RWPE1 (cell line): ENCODE data around the gene ACBD7.

Experiments used
- CTCF ChIA-PET: fragments of 350-600 bp; sonication (Branson Sonifier 250); formaldehyde crosslinking; extraction: SDS; loops from one replicate; lab custom pipeline; 2021; lab: Yijun Ruan, JAX
- POLR2A ChIA-PET: fragments of 400-600 bp; formaldehyde crosslinking; extraction: SDS; loops from one replicate; lab custom pipeline; 2020; ENCODE audit warnings: antibody characterized with exemption; ENCODE audit not compliant: low non-redundant PET; lab: Yijun Ruan, JAX
- DNase-seq: peaks from one replicate; pipeline ENCODE4 v3.0.0; 2012; ENCODE audit warnings: low spot score
- H3K27ac ChIP-seq: fragments of 450-650 bp; 2 replicates; pipeline ENCODE4 v1.5.1; 2017
- TF ChIP-seq, protein P1 (sequence below): fragments of 450-650 bp; conservative IDR thresholded peaks from 2 replicates; pipeline ENCODE4 v1.5.1; 2017; ENCODE audit warnings: low read depth, mild to moderate bottlenecking

ACBD7 gene

DNA sequence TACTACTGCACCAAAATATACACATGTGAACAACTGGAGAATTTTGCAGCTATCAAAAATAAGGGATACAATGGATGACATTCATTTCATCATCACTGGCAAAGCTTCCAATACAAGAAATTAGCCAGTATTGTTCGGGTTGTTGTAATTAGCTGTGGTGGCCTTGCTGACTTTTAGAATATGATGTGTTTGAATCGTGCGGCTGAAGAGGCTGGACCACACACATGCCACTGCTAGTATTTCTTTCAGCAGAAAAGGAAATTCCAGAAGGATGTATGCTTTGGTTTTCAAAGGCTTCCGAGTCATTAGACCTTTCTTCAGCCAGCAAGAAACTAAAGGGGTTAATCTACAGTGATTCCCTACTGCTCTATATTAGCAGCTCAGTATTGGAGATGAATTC is 25.2 kb upstream of the ACBD7 start:
- POLR2A ChIA-PET, result interaction anchor here (0.7 kb wide), 1 partner anchor 210 kb away, joined by 9 read pairs; no protein-coding TSS in a partner anchor
- DNase-seq, result no peak
- CTCF ChIA-PET, result no interaction called here
- TF ChIP-seq, protein P1, sequence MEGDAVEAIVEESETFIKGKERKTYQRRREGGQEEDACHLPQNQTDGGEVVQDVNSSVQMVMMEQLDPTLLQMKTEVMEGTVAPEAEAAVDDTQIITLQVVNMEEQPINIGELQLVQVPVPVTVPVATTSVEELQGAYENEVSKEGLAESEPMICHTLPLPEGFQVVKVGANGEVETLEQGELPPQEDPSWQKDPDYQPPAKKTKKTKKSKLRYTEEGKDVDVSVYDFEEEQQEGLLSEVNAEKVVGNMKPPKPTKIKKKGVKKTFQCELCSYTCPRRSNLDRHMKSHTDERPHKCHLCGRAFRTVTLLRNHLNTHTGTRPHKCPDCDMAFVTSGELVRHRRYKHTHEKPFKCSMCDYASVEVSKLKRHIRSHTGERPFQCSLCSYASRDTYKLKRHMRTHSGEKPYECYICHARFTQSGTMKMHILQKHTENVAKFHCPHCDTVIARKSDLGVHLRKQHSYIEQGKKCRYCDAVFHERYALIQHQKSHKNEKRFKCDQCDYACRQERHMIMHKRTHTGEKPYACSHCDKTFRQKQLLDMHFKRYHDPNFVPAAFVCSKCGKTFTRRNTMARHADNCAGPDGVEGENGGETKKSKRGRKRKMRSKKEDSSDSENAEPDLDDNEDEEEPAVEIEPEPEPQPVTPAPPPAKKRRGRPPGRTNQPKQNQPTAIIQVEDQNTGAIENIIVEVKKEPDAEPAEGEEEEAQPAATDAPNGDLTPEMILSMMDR, result no peak
- no peak overlapping the region for H3K27ac ChIP-seq

- ChIA-PET CTCF (no interaction called here), POLR2A (interaction anchor here (0.7 kb wide), 1 partner anchor 153 kb away, joined by 10 read pairs; no protein-coding TSS in a partner anchor)
- H3K27ac ChIP-seq, result no peak overlapping the region
- TF ChIP-seq, protein P1, result no peak
- DNase-seq, result no peak
Measured at GRCh38 chr10:15112657-15113056, 24.1 kb upstream of the ACBD7 start.

GRCh38 chr10:15106352-15107013 is 17.9 kb upstream of the ACBD7 start:
- TF ChIP-seq, protein P1, result peak; percentile 88
- ChIA-PET CTCF (interaction anchor here (0.5 to 1.0 kb wide), 7 partner anchors 11 to 1344 kb away, joined by 3 to 9 read pairs (median 3); partner anchors contain the start of genes CDNF, HSPA14 and MSANTD7), POLR2A (no interaction called here)
- DNase-seq, result peak; percentile 64
- H3K27ac ChIP-seq, result no peak overlapping the region

- DNase-seq, result no peak
- peak overlapping the region; percentile 8; the same call in 1 of the 2 replicates for H3K27ac ChIP-seq
- ChIA-PET POLR2A (no interaction called here), CTCF (no interaction called here)
- TF ChIP-seq, protein P1, result no peak
Measured at GRCh38 chr10:15103513-15103912, 14.9 kb upstream of the ACBD7 start.

- no peak for DNase-seq
- CTCF ChIA-PET, result no interaction called here
- POLR2A ChIA-PET, result no interaction called here
Measured at GRCh38 chr10:15099886-15100285, 11.3 kb upstream of the ACBD7 start.

DNA sequence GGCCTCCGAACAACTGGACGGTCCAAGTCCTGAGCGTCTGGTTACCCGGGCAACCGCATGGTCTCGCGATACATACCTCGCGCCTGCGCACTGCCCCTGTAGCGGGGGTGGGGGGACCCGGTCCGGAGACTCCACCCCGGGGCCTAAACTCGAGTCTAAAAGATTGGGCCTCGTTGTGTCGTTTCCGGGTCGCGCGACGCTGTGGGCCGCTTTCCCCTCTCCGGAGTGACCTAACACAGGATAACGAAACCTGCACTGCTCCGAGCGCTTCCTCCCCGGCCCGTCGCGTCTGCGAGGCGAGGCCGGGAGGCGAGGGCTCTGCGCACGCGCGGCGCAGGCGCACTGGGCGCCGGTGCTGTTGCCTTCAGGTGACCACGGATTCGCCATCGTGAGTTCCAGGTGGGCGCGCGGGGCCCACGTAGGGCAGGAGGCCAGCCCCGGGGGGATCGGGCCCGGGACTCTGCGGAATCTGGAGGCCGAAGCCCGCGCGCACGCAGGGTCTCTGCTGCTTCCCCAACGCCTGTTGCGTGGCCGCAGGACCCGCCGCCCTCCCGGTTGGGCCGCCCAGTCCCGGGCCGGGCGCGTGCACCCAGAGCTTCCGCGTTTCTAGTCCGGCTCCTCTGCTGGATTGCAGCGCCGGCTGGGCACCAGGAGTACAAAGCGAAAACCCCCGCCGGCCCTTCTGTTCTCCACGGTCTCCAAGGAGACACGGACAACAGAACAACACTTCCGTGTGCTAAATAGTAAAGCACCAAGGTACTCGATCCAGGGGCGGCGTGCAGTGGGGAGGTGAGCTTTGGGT is 8.6 kb upstream of the ACBD7 start, which contains the start of gene RPP38:
TSS of gene RPP38 (plus strand) at position 345 of the 802 bp plus-strand sequence. CDS start 5,960 bp downstream, outside the sequence.
- TF ChIP-seq, protein P1, result no peak
- DNase-seq, result peak; percentile 98
- CTCF ChIA-PET, result interaction anchor here (0.6 kb wide), 1 partner anchor 187 kb away, joined by 3 read pairs; no protein-coding TSS in a partner anchor
- POLR2A ChIA-PET, result no interaction called here
- H3K27ac ChIP-seq, result peak within 1 kb of the TSS; percentile 98

More at GRCh38 chr10:15099886-15100285, 11.3 kb upstream of the ACBD7 start:
- no peak overlapping the region for H3K27ac ChIP-seq
- TF ChIP-seq, protein P1, result no peak
